Spleen (tissue), 7 donors: ENCODE measurements around the gene LMCD1.

Experiments used
- POLR2A ChIP-seq, 3 donors: fragments of 450-650 bp; IDR thresholded peaks; one replicate each; pipeline ENCODE4 v1.5.1; 2017; ENCODE audit warnings: antibody characterized with exemption in 3 of 3, mild to moderate bottlenecking in 1 of 3
- POLR2AphosphoS5 ChIP-seq, 3 donors: sonication (generic); formaldehyde crosslinking; IDR thresholded peaks; one replicate each; pipeline ENCODE4 v1.5.1; 2017; ENCODE audit warnings: antibody characterized with exemption in 3 of 3
- TF ChIP-seq, protein P1 (sequence below), 11 experiments: fragments of 200-600 bp in 7 of 11; fragments of 450-650 bp in 4 of 11; sonication (generic) in 4 of 11; IDR thresholded peaks in 8 of 11; conservative IDR thresholded peaks in 3 of 11; 1 replicate in 7 of 11; 2 replicates in 4 of 11; pipeline versions ENCODE4 v1.4.0 to v1.8.0; 2016 to 2021; ENCODE audit warnings: antibody characterized with exemption in 11 of 11, inconsistent platforms in 4 of 11, mild to moderate bottlenecking in 1 of 11
- donor health status: DM: no; HTN: no; CAD: no; lungs with moderate emphysema.
- donor health status: DM: no; HTN: no; CAD: no.
- donor health status: DM: no; HTN: no; CAD: no.

DNA sequence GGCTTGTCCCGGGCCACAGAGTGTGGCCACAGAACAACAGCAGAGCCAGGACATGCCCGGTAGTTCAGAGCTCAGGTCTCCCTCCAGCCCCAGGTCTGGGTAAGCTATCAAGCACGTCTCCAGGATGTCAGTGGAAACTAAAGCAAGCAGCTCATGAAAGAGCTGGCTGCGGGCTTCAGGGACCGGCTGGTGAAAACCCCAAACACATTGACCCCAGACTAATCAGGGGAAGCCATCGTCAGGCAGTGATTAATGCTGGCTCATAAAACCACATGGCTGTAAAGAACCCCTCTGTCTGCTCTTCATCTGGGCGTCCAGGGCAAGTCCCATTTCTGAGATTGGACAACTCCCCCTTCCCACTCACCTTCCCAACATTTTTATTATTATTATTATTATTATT lies 37.8 kb downstream of the LMCD1 start:
- no peak for TF ChIP-seq POLR2A (IDR thresholded peaks at IDR 0.05)
- TF ChIP-seq POLR2AphosphoS5 (IDR thresholded peaks at IDR 0.05) = no peak
- TF ChIP-seq, protein P1, sequence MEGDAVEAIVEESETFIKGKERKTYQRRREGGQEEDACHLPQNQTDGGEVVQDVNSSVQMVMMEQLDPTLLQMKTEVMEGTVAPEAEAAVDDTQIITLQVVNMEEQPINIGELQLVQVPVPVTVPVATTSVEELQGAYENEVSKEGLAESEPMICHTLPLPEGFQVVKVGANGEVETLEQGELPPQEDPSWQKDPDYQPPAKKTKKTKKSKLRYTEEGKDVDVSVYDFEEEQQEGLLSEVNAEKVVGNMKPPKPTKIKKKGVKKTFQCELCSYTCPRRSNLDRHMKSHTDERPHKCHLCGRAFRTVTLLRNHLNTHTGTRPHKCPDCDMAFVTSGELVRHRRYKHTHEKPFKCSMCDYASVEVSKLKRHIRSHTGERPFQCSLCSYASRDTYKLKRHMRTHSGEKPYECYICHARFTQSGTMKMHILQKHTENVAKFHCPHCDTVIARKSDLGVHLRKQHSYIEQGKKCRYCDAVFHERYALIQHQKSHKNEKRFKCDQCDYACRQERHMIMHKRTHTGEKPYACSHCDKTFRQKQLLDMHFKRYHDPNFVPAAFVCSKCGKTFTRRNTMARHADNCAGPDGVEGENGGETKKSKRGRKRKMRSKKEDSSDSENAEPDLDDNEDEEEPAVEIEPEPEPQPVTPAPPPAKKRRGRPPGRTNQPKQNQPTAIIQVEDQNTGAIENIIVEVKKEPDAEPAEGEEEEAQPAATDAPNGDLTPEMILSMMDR (IDR thresholded peaks at IDR 0.05 in 8 of 11, conservative IDR thresholded peaks at IDR 0.05 in 3 of 11) = no peak
